ENCODE data around the gene TSPO. TPM values are rescaled to one million over a fixed set of nuclear protein-coding genes. Genes with fewer than 3 reads are reported as not detected.

TSPO gene
- total RNA-seq, 2 experiments from 2014 or later = 131 to 143 TPM

- H3K4me3 Mint-ChIP-seq = no peak overlapping the region
- intact Hi-C loops (cut with micrococcal nuclease) = loop anchor here (5.0 kb wide), 2 partner anchors 33 to 67 kb away; partner anchors contain the start of genes TTLL1 and TTLL12
- CTCF ChIA-PET = interaction anchor here (0.6 to 2.5 kb wide), 2 partner anchors 34 to 531 kb away, joined by 3 to 9 read pairs; no protein-coding TSS in a partner anchor
- DNase-seq = no peak
- H3K36me3 Mint-ChIP-seq = no peaks in the 10 kb centered on the region
- POLR2A ChIA-PET = no interaction called here
- H3K27me3 Mint-ChIP-seq = no peaks in the 10 kb centered on the region
- H3K4me1 Mint-ChIP-seq (ENCODE audit: low read depth) = peaks cover 14% of the 10 kb centered on the region
- H3K27ac Mint-ChIP-seq = no peak overlapping the region
- H3K9me3 Mint-ChIP-seq = no peaks in the 10 kb centered on the region
Observed at GRCh38 chr22:43153899-43154298, 2.5 kb downstream of the TSPO start.

DNA sequence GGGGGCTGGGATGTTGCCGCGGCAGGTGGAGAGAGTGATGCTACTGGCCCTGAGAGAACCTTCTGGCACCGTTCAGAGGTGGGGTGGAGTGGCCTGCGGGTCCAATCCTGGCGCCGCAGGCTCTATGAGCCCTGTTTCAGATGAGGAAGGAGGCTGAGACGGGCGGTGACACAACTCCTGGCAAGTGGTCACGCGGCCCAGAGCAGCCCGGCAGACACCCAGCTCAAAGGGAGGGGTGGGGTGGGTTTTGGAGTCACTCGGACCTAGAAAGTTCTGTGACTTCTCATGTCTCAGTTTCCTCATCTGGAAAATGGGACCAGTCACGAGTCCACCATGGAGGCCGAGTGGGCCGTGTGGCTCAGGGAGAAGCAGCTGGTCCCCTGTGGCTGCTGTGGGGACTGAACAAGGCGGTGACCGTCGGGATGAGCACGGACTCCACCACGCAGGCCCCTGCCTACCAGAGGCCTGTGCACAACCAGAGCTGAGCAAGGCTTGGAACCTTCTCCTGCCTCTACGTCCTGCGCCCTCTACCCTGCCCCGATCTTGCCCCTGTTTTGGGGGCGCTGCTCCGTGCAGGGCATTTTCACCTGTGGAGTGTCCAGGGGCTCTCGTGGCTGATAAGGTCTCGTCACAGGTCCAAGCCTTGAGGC, 3.7 kb downstream of the TSPO start:
- H3K4me1 Mint-ChIP-seq (ENCODE audit: low read depth) = peaks cover 14% of the 10 kb centered on the region
- no peaks in the 10 kb centered on the region for H3K36me3 Mint-ChIP-seq
- POLR2A ChIA-PET = no interaction called here
- no peak overlapping the region for H3K27ac Mint-ChIP-seq
- intact Hi-C loops (cut with micrococcal nuclease) = loop anchor here (5.0 kb wide), 2 partner anchors 32 to 68 kb away; partner anchors contain the start of genes TTLL1 and TTLL12
- no peak for DNase-seq
- H3K9me3 Mint-ChIP-seq = no peaks in the 10 kb centered on the region
- CTCF ChIA-PET = no interaction called here
- H3K27me3 Mint-ChIP-seq = no peaks in the 10 kb centered on the region
- H3K4me3 Mint-ChIP-seq = no peak overlapping the region

DNA sequence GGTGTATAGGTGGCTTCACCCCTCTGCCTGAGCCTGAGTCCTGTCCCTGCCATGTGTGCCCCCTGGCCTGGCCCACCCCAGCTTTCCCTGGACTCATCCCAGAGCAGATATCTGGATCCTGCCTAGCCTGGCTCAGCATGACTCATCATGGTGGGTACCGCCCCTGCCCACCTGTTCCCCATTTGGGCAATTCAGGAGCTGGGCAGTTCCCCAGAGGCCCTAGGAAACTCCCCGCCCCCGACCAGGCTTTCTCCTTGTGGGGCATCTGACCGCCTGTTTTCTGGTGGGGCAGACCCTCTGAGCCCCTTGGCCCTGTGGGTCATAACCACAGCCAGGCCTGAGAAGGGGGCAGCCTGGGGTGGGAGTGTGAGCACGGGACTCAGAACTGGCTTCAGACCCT, 4.4 kb downstream of the TSPO start:
- Mint-ChIP-seq H3K27me3 (no peaks in the 10 kb centered on the region), H3K9me3 (no peaks in the 10 kb centered on the region), H3K4me1 (ENCODE audit: low read depth) (peaks cover 13% of the 10 kb centered on the region), H3K27ac (no peak overlapping the region), H3K36me3 (peaks cover 2% of the 10 kb centered on the region), H3K4me3 (no peak overlapping the region)
- ChIA-PET POLR2A (no interaction called here), CTCF (no interaction called here)
- intact Hi-C loops (cut with micrococcal nuclease) = no loop called here
- DNase-seq = no peak

GRCh38 chr22:43156413-43156812, 5.1 kb downstream of the TSPO start:
- Mint-ChIP-seq H3K27ac (no peak overlapping the region), H3K4me3 (no peak overlapping the region), H3K9me3 (no peaks in the 10 kb centered on the region), H3K36me3 (peaks cover 2% of the 10 kb centered on the region), H3K4me1 (ENCODE audit: low read depth) (peaks cover 10% of the 10 kb centered on the region), H3K27me3 (no peaks in the 10 kb centered on the region)
- DNase-seq = no peak
- ChIA-PET POLR2A (no interaction called here), CTCF (no interaction called here)
- intact Hi-C loops (cut with micrococcal nuclease) = no loop called here

- H3K9me3 Mint-ChIP-seq = no peaks in the 10 kb centered on the region
- no peak for DNase-seq
- no peak overlapping the region for H3K27ac Mint-ChIP-seq
- H3K4me3 Mint-ChIP-seq = no peak overlapping the region
- H3K36me3 Mint-ChIP-seq = peaks cover 4% of the 10 kb centered on the region
- peaks cover 8% of the 10 kb centered on the region for H3K4me1 Mint-ChIP-seq (ENCODE audit: low read depth)
- CTCF ChIA-PET = no interaction called here
- intact Hi-C loops (cut with micrococcal nuclease) = no loop called here
- POLR2A ChIA-PET = no interaction called here
- H3K27me3 Mint-ChIP-seq = no peaks in the 10 kb centered on the region
Observed at GRCh38 chr22:43157874-43158546, 6.7 kb downstream of the TSPO start.

DNA sequence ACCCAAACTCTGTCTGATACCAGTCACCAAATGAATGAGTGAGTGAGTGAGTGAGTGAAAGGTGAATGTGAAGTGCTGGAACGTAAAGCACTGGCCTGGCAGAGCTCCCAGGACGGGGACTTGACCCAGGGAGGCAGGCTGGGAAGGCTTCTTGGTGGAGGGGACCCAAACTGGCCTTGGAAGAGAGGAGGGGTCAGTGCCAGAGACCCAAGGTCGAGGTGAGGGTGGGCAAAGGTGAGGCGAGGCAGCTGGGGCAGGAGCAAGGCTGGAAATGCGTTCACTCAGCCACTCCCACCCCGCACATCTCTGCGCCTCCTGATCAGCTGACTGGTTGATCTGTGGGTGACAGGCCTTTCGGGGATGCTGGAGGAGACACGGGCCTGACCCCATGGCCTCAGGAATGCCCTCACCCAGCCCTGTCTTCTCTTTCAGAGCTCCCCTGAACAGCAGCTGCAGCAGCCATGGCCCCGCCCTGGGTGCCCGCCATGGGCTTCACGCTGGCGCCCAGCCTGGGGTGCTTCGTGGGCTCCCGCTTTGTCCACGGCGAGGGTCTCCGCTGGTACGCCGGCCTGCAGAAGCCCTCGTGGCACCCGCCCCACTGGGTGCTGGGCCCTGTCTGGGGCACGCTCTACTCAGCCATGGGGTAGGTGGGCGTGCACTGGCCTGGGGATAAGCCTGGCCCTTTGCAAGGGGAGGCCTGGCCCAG, 7.6 kb downstream of the TSPO start:
- H3K36me3 Mint-ChIP-seq = peaks cover 4% of the 10 kb centered on the region
- H3K4me1 Mint-ChIP-seq (ENCODE audit: low read depth) = peaks cover 7% of the 10 kb centered on the region
- H3K4me3 Mint-ChIP-seq = no peak overlapping the region
- no peak overlapping the region for H3K27ac Mint-ChIP-seq
- CTCF ChIA-PET = no interaction called here
- POLR2A ChIA-PET = no interaction called here
- no peak for DNase-seq
- no peaks in the 10 kb centered on the region for H3K9me3 Mint-ChIP-seq
- no peaks in the 10 kb centered on the region for H3K27me3 Mint-ChIP-seq
- intact Hi-C loops (cut with micrococcal nuclease) = no loop called here

DNA sequence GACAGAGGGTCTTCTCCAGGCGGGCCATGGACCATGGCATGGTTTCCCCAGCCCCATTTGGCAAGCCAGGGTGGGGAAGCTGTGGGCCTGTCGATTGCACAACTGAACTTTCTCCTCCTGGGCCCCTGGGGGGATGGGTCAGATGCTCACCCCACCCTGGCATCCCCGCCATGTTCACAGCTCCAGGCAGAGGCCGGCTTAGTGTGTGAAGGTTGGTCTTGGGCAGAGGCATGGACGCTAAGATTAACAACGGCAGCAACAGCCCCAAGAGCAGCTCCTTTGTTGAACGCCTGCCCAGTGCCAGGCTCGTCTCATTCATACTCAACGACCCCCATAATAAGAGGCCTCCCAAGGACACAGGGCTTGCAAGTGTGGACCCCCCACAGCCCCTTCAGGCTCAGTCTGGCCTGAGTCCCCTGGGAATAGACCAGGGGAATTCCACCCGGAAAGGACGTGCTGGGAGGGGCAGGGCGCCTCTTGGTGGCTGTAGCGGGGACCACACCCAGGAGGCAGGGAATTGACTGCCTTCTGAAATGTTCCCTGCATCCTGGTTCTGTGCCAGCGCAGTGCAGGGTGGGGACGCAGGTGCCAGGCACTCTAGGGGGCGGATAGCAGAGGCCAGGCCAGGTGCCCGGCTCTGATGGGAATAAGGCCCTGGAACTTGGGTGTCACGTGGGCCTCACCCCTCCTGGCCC, 8.3 kb downstream of the TSPO start:
- H3K9me3 Mint-ChIP-seq = no peaks in the 10 kb centered on the region
- DNase-seq = no peak
- H3K4me3 Mint-ChIP-seq = no peak overlapping the region
- peaks cover 4% of the 10 kb centered on the region for H3K36me3 Mint-ChIP-seq
- intact Hi-C loops (cut with micrococcal nuclease) = no loop called here
- H3K4me1 Mint-ChIP-seq (ENCODE audit: low read depth) = peaks cover 4% of the 10 kb centered on the region
- no peaks in the 10 kb centered on the region for H3K27me3 Mint-ChIP-seq
- no peak overlapping the region for H3K27ac Mint-ChIP-seq
- ChIA-PET CTCF (no interaction called here), POLR2A (no interaction called here)

- intact Hi-C loops (cut with micrococcal nuclease) = no loop called here
- Mint-ChIP-seq H3K9me3 (no peaks in the 10 kb centered on the region), H3K4me3 (no peak overlapping the region), H3K27ac (no peak overlapping the region), H3K4me1 (ENCODE audit: low read depth) (peaks cover 3% of the 10 kb centered on the region), H3K36me3 (peaks cover 4% of the 10 kb centered on the region), H3K27me3 (no peaks in the 10 kb centered on the region)
- ChIA-PET CTCF (no interaction called here), POLR2A (no interaction called here)
- no peak for DNase-seq
Observed at GRCh38 chr22:43160497-43161126, 9.3 kb downstream of the TSPO start.

GRCh38 chr22:43162412-43163150, 11.2 kb downstream of the TSPO start:
- Mint-ChIP-seq H3K4me3 (no peak overlapping the region), H3K27ac (no peak overlapping the region), H3K9me3 (no peaks in the 10 kb centered on the region), H3K4me1 (ENCODE audit: low read depth) (no peaks in the 10 kb centered on the region), H3K36me3 (peaks cover 4% of the 10 kb centered on the region), H3K27me3 (no peaks in the 10 kb centered on the region)
- no peak for DNase-seq
- intact Hi-C loops (cut with micrococcal nuclease) = no loop called here
- CTCF ChIA-PET = no interaction called here
- POLR2A ChIA-PET = no interaction called here

- Mint-ChIP-seq H3K27me3 (no peaks in the 10 kb centered on the region), H3K36me3 (peaks cover 4% of the 10 kb centered on the region), H3K4me1 (ENCODE audit: low read depth) (no peaks in the 10 kb centered on the region), H3K4me3 (no peak overlapping the region), H3K9me3 (no peaks in the 10 kb centered on the region), H3K27ac (no peak overlapping the region)
- intact Hi-C loops (cut with micrococcal nuclease) = no loop called here
- CTCF ChIA-PET = no interaction called here
- POLR2A ChIA-PET = no interaction called here
- no peak for DNase-seq
Observed at GRCh38 chr22:43163241-43163795, 12.0 kb downstream of the TSPO start.

- H3K9me3 Mint-ChIP-seq = no peaks in the 10 kb centered on the region
- no peak overlapping the region for H3K27ac Mint-ChIP-seq
- no peak overlapping the region for H3K4me3 Mint-ChIP-seq
- H3K27me3 Mint-ChIP-seq = no peaks in the 10 kb centered on the region
- H3K36me3 Mint-ChIP-seq = peaks cover 4% of the 10 kb centered on the region
- CTCF ChIA-PET = no interaction called here
- POLR2A ChIA-PET = no interaction called here
- DNase-seq = no peak
- no peaks in the 10 kb centered on the region for H3K4me1 Mint-ChIP-seq (ENCODE audit: low read depth)
- intact Hi-C loops (cut with micrococcal nuclease) = no loop called here
Observed at GRCh38 chr22:43164636-43165035, 13.3 kb downstream of the TSPO start.

Measured in activated CD4-positive, alpha-beta memory T cell treated with anti-CD3 and anti-CD28 coated beads for 36 hours (primary cell).